ENCODE measurements around the gene GFRA4.

The GFRA4 gene

DNA sequence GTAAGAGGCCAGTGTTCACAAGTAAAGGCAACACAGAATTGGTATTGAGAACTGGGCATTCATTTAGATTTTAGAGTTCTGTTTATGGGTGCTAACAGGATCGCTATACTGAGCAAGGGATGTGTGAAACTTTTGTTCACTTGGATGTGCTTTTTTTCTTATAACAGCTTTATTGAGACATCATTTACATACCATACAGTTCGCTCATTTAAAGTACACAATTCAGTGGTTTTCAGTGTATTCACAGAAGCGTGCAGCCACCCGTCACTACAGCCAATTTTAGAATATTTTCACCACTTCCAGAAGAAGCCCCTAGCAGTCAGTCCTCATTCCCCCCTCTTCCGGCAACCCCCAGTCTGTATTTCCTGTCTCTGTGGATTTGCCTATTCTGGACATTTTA, 48.7 kb downstream of the GFRA4 start:
- DNase-seq = no peak

DNA sequence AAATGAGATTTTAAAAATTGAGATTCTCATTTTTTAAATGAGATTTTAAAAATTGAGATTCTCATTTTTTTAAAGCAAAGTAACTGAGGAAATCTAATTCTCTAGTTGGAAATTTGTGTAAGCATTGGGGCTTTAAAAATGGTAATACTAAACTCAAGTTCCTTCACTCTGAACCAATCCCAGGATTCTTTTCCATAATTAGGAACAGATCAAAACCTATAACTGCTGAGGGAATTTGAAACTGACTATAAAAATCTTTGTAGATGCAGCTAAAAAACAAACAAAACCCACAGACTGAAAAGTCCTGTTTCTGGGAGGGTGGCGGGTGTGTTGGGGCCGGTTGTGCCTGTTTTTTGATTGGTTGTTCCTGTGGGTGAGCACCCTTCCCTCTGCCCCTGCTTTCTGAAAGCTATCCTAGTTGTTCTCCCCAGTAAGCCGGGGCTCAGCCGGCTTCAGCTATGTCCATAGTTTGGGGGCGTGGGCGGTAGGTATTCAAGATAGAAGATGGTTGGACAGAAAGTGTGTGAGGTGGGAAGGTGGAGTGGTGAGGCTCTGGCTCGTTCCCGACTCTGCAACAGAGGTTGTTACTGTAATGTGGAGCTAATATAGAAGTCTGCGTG, 49.3 kb downstream of the GFRA4 start:
- DNase-seq = no peak

GRCh38 chr20:3612795-3613572, 50.2 kb downstream of the GFRA4 start:
- no peak for DNase-seq

GRCh38 chr20:3611901-3612300, 51.3 kb downstream of the GFRA4 start:
- DNase-seq = no peak

Measured in DMS53 (cell line).